IMR-90 (cell line): ENCODE measurements around the gene CCDC87. TPM values are rescaled to one million over a fixed set of nuclear protein-coding genes. Genes with fewer than 3 reads are reported as not detected.

Source experiments
- ATAC-seq: fragments of 200-7000 bp; cut with Tn5 transposase; 2 replicates; pipeline ENCODE4 v1.9.1; 2020; ENCODE audit warnings: low read depth, mild to moderate bottlenecking, moderate library complexity
- BruUV-seq: library from RNA; stranded (reverse); fragments of 400-500 nt; replicated peaks from 2 replicates; lab custom pipeline; 2021; lab: Mats Ljungman, UMichigan
- CTCF ChIA-PET: fragments of 300-600 bp; formaldehyde crosslinking; extraction: SDS; loops from one replicate; lab custom pipeline; 2021; ENCODE audit warnings: antibody characterized with exemption; lab: Yijun Ruan, JAX
- POLR2A ChIA-PET: fragments of 300-600 bp; sonication (Branson Sonifier 250); formaldehyde crosslinking; loops from one replicate; lab custom pipeline; 2022; ENCODE audit warnings: antibody characterized with exemption; ENCODE audit not compliant: unreplicated experiment; lab: Charles Lee
- DNase-seq: peaks from one replicate; pipeline ENCODE4 v3.0.0; 2013
- H2AFZ ChIP-seq: replicated peaks from 2 replicates; pipeline ENCODE3; 2013; ENCODE audit warnings: low read length, mild to moderate bottlenecking; ENCODE audit not compliant: poor library complexity
- H2AK5ac ChIP-seq: 2 replicates; pipeline ENCODE4 v1.6.1; 2013; ENCODE audit warnings: low read depth, low read length, inconsistent platforms
- H2AK9ac ChIP-seq: replicated peaks from 2 replicates; pipeline ENCODE3; 2013; ENCODE audit warnings: mild to moderate bottlenecking, low read depth, low read length, moderate library complexity; ENCODE audit not compliant: poor library complexity
- H2BK120ac ChIP-seq: 2 replicates; pipeline ENCODE4 v1.6.1; 2013; ENCODE audit warnings: low read depth, low read length, inconsistent platforms
- H2BK15ac ChIP-seq: 3 replicates; pipeline ENCODE4 v1.6.1; 2013; ENCODE audit warnings: low read depth, low read length, inconsistent platforms
- H2BK20ac ChIP-seq: 2 replicates; pipeline ENCODE4 v1.6.1; 2013; ENCODE audit warnings: low read depth, mild to moderate bottlenecking, inconsistent platforms, low read length, moderate library complexity
- H2BK5ac ChIP-seq: 2 replicates; pipeline ENCODE4 v1.6.1; 2013; ENCODE audit warnings: mild to moderate bottlenecking, low read depth, low read length, inconsistent platforms; ENCODE audit not compliant: poor library complexity, severe bottlenecking
- H3K14ac ChIP-seq: replicated peaks from 2 replicates; pipeline ENCODE4 v1.6.1; 2013; ENCODE audit warnings: low read depth, low read length, inconsistent platforms
- H3K18ac ChIP-seq: 2 replicates; pipeline ENCODE4 v1.6.1; 2013; ENCODE audit warnings: low read depth, low read length, control low read depth
- H3K23ac ChIP-seq: 2 replicates; pipeline ENCODE4 v1.6.1; 2013; ENCODE audit warnings: low read depth, low read length, inconsistent platforms
- H3K27ac ChIP-seq: 2 replicates; pipeline ENCODE4 v1.5.1; 2013; ENCODE audit warnings: mild to moderate bottlenecking, control low read depth, low read length; ENCODE audit not compliant: insufficient read depth
- H3K27me3 ChIP-seq: 2 replicates; pipeline ENCODE4 v1.6.1; 2013; ENCODE audit warnings: low read length; ENCODE audit not compliant: control insufficient read depth, insufficient read depth
- H3K36me3 ChIP-seq: 2 replicates; pipeline ENCODE4 v1.6.1; 2013; ENCODE audit warnings: low read length, mixed read lengths; ENCODE audit not compliant: control insufficient read depth, insufficient read depth
- H3K4ac ChIP-seq: 2 replicates; pipeline ENCODE4 v1.6.1; 2013; ENCODE audit warnings: low read depth, low read length, inconsistent platforms
- H3K4me1 ChIP-seq: 2 replicates; pipeline ENCODE4 v1.6.1; 2013; ENCODE audit warnings: low read length, mixed read lengths; ENCODE audit not compliant: control insufficient read depth, insufficient read depth
- H3K4me2 ChIP-seq: 2 replicates; pipeline ENCODE4 v1.6.1; 2013; ENCODE audit warnings: low read depth, mild to moderate bottlenecking, control low read depth, low read length, moderate library complexity
- H3K4me3 ChIP-seq: 2 replicates; pipeline ENCODE4 v1.5.1; 2013; ENCODE audit warnings: low read depth, mild to moderate bottlenecking, control low read depth, low read length, moderate library complexity; ENCODE audit not compliant: insufficient read depth
- H3K56ac ChIP-seq: 2 replicates; pipeline ENCODE4 v1.6.1; 2013; ENCODE audit warnings: low read length, inconsistent platforms; ENCODE audit not compliant: insufficient read depth; ENCODE audit errors: extremely low read depth
- H3K79me1 ChIP-seq, 2 experiments: 2 replicates each; pipeline ENCODE4 v1.6.1; 2013; ENCODE audit warnings: low read length in 2 of 2, inconsistent platforms in 1 of 2, low read depth in 1 of 2
- H3K9ac ChIP-seq: 2 replicates; pipeline ENCODE4 v1.6.1; 2013; ENCODE audit warnings: low read depth, low read length, control low read depth
- H3K9me1 ChIP-seq: 2 replicates; pipeline ENCODE4 v1.6.1; 2013; ENCODE audit warnings: low read length, inconsistent platforms; ENCODE audit not compliant: insufficient read depth
- H3K9me3 ChIP-seq: 2 replicates; pipeline ENCODE4 v1.6.1; 2013; ENCODE audit warnings: low read length; ENCODE audit not compliant: control insufficient read depth, insufficient read depth
- H4K20me1 ChIP-seq: 2 replicates; pipeline ENCODE4 v1.6.1; 2013; ENCODE audit warnings: low read length, inconsistent platforms; ENCODE audit not compliant: insufficient read depth
- H4K5ac ChIP-seq: 2 replicates; pipeline ENCODE4 v1.6.1; 2013; ENCODE audit warnings: mild to moderate bottlenecking, low read depth, low read length, control low read depth
- H4K8ac ChIP-seq, 2 experiments: 2 replicates each; pipeline ENCODE4 v1.6.1; 2013; ENCODE audit warnings: low read depth in 2 of 2, low read length in 2 of 2, control low read depth in 1 of 2, inconsistent platforms in 1 of 2
- H4K91ac ChIP-seq: 2 replicates; pipeline ENCODE4 v1.6.1; 2013; ENCODE audit warnings: low read depth, low read length, inconsistent platforms; ENCODE audit not compliant: insufficient read depth
- CTCF ChIP-seq: conservative IDR thresholded peaks from 2 replicates; pipeline ENCODE4 v1.5.1; 2012; ENCODE audit warnings: mild to moderate bottlenecking, low read depth, low read length, improper control_type of control experiment
- MAZ ChIP-seq: IDR thresholded peaks from 2 replicates; pipeline ENCODE4 v1.6.1; 2012; ENCODE audit warnings: low read depth, mild to moderate bottlenecking, low read length, improper control_type of control experiment, moderate library complexity, borderline replicate concordance
- WGBS, 2 experiments: methylation state at CpG; one replicate each; pipeline versions ENCODE4 v1.1.5 to v1.1.7; 2013; ENCODE audit warnings: missing lambda C conversion rate in 2 of 2; ENCODE audit not compliant: insufficient read length in 1 of 2; ENCODE audit errors: extremely low coverage in 2 of 2; 5-methylcytosine and 5-hydroxymethylcytosine counted together
- dilution Hi-C: fragments of 300-500 bp; cut with HindIII; formaldehyde crosslinking; loops from one replicate; pipeline ENCODE4 v1.14.3; 2018; ENCODE audit warnings: low sequenced_read_pairs; ENCODE audit not compliant: unreplicated experiment
- in situ Hi-C: fragments of 300-500 bp; cut with MboI; formaldehyde crosslinking; loops from 3 replicates; pipeline ENCODE4 v1.14.3; 2019; ENCODE audit warnings: low sequenced_read_pairs, inconsistent platforms, mixed read lengths
- intact Hi-C: fragments of 100-400 bp; cut with micrococcal nuclease; formaldehyde crosslinking; loops from 2 replicates; pipeline ENCODE4 v1.10.0; 2022
- polyA plus RNA-seq, 3 experiments: library from polyadenylated mRNA; depleted of rRNA; stranded (reverse); fragments of >200 nt; gene quantifications; 2 replicates each; pipeline ENCODE4 v1.2.3, GENCODE V29; 2012; ENCODE audit warnings: low replicate concordance in 1 of 3
- total RNA-seq: library from RNA; depleted of rRNA; stranded (reverse); fragments of >200 nt; gene quantifications from 2 replicates; pipeline ENCODE4 v1.2.3, GENCODE V29; 2012

Gene CCDC87
- total and polyA plus RNA-seq, 2 of the 4 experiments (the other 2 are of a cell fraction) = 0.18 to 0.19 TPM

- H4K20me1 ChIP-seq = no peaks in the 10 kb centered on the region
- no peak overlapping the region for H2BK120ac ChIP-seq
- POLR2A ChIA-PET = no interaction called here
- no peak for ATAC-seq
- intact Hi-C loops = no loop called here
- H4K91ac ChIP-seq = no peak overlapping the region
- H3K27me3 ChIP-seq = peaks cover 2% of the 10 kb centered on the region; the same call in 1 of the 2 replicates
- no peak overlapping the region for H2AK9ac ChIP-seq
- no peaks in the 10 kb centered on the region for H3K79me1 ChIP-seq
- H3K56ac ChIP-seq = no peak overlapping the region
- H3K9me1 ChIP-seq = peaks cover 6% of the 10 kb centered on the region; the same call in 1 of the 2 replicates
- H3K4me3 ChIP-seq = no peak overlapping the region
- H3K27ac ChIP-seq = no peak overlapping the region
- H2BK20ac ChIP-seq = no peak overlapping the region
- no peaks in the 10 kb centered on the region for H3K9me3 ChIP-seq
- TF ChIP-seq MAZ = no peak
- TF ChIP-seq CTCF = no peak
- H2AK5ac ChIP-seq = no peak overlapping the region
- no peak overlapping the region for H4K8ac ChIP-seq
- H3K23ac ChIP-seq = no peak overlapping the region
- H3K9ac ChIP-seq = no peak overlapping the region
- no peak overlapping the region for H2BK5ac ChIP-seq
- H4K5ac ChIP-seq = no peak overlapping the region
- H3K4ac ChIP-seq = no peak overlapping the region
- H3K4me1 ChIP-seq = peaks cover 3% of the 10 kb centered on the region; the same call in 1 of the 2 replicates
- 86% methylated on average over 6 of the region's 8 CpGs; no CpG with 5 or more reads in 1 of the 2 experiments for WGBS, 2 experiments
- CTCF ChIA-PET = no interaction called here
- in situ Hi-C loops = no loop called here
- no peak overlapping the region for H3K14ac ChIP-seq
- H3K4me2 ChIP-seq = no peak overlapping the region
- no peak overlapping the region for H2AFZ ChIP-seq
- no peak overlapping the region for H3K18ac ChIP-seq
- dilution Hi-C loops = no loop called here
- no peak for DNase-seq
- peaks cover 3% of the 10 kb centered on the region; the same call in 1 of the 2 replicates for H3K36me3 ChIP-seq
- no TSS peak for BruUV-seq
- no peak overlapping the region for H2BK15ac ChIP-seq
Observed at GRCh38 chr11:66566221-66566620, 26.6 kb downstream of the CCDC87 start.
